ENCODE results near the gene PNPLA6.
A peak's percentile ranks its signal among the peaks of the same experiment; 100 is the strongest.
"Not testable (repeated sequence)": the region's sequence is repeated elsewhere in the genome, so short reads cannot be mapped to it uniquely, and the experiment has no call there.

PNPLA6 gene

GRCh38 chr19:7556696-7557315 lies 21.3 kb downstream of the PNPLA6 start:
- no peak for DNase-seq

- no peak for DNase-seq
Observed at GRCh38 chr19:7558667-7559066, 23.1 kb downstream of the PNPLA6 start.

GRCh38 chr19:7559102-7559501 lies 23.6 kb downstream of the PNPLA6 start:
- no peak for DNase-seq

- DNase-seq: no peak
Observed at GRCh38 chr19:7560255-7560654, 24.7 kb downstream of the PNPLA6 start.

GRCh38 chr19:7561325-7561724 lies 25.8 kb downstream of the PNPLA6 start:
- no peak for DNase-seq

GRCh38 chr19:7562646-7563393 lies 27.3 kb downstream of the PNPLA6 start:
- no peak for DNase-seq

GRCh38 chr19:7564866-7565265 lies 29.3 kb downstream of the PNPLA6 start:
- no peak for DNase-seq

- no peak for DNase-seq
Observed at GRCh38 chr19:7565332-7565731, 29.8 kb downstream of the PNPLA6 start.

- no peak for DNase-seq
Observed at GRCh38 chr19:7570761-7571160, 35.2 kb downstream of the PNPLA6 start.

- no peak for DNase-seq
Observed at GRCh38 chr19:7575434-7576040, 40.0 kb downstream of the PNPLA6 start.

- not testable (repeated sequence) for DNase-seq
Observed at GRCh38 chr19:7577422-7577821, 41.9 kb downstream of the PNPLA6 start.

- no peak for DNase-seq
Observed at GRCh38 chr19:7578127-7578526, 42.6 kb downstream of the PNPLA6 start.

GRCh38 chr19:7579182-7579581 lies 43.7 kb downstream of the PNPLA6 start:
- DNase-seq: no peak

- no peak for DNase-seq
Observed at GRCh38 chr19:7582446-7582845, 46.9 kb downstream of the PNPLA6 start.

GRCh38 chr19:7589822-7590221 lies 54.3 kb downstream of the PNPLA6 start:
- no peak for DNase-seq

GRCh38 chr19:7590256-7590655 lies 54.7 kb downstream of the PNPLA6 start:
- DNase-seq: no peak

GRCh38 chr19:7595466-7596133 lies 60.1 kb downstream of the PNPLA6 start, which contains the start of gene CAMSAP3:
CAMSAP3 (plus strand) TSS chr19:7595863; CDS start chr19:7596003, 140 bp downstream.
- peak; percentile 37 for DNase-seq

GRCh38 chr19:7596211-7596937 lies 60.9 kb downstream of the PNPLA6 start:
- no peak for DNase-seq

GRCh38 chr19:7597689-7598088 lies 62.2 kb downstream of the PNPLA6 start:
- DNase-seq: no peak

GRCh38 chr19:7598180-7598579 lies 62.7 kb downstream of the PNPLA6 start:
- DNase-seq: no peak

GRCh38 chr19:7600721-7601120 lies 65.2 kb downstream of the PNPLA6 start:
- DNase-seq: no peak

- no peak for DNase-seq
Observed at GRCh38 chr19:7602240-7602934, 66.9 kb downstream of the PNPLA6 start.

All from activated CD4-positive, alpha-beta T cell treated with anti-CD3 and anti-CD28 coated beads, Interleukin-2, amount 50 U/mL, for 1 hour (primary cell).